A673 (cell line): ENCODE measurements around the gene MARS1. TPM values are rescaled to one million over a fixed set of nuclear protein-coding genes. Genes with fewer than 3 reads are reported as not detected.

Experiments
- BruUV-seq: library from RNA; stranded (reverse); fragments of 400-500 nt; replicated peaks from 2 replicates; lab custom pipeline; 2021; lab: Mats Ljungman, UMichigan
- CTCF ChIA-PET: fragments of 300-600 bp; sonication (Branson Sonifier 250); formaldehyde crosslinking; loops from one replicate; lab custom pipeline; 2022; ENCODE audit warnings: antibody characterized with exemption; lab: Charles Lee
- POLR2A ChIA-PET: fragments of 300-600 bp; sonication (Branson Sonifier 250); formaldehyde crosslinking; loops from one replicate; lab custom pipeline; 2022; ENCODE audit warnings: antibody characterized with exemption; ENCODE audit not compliant: low non-redundant PET; lab: Charles Lee
- DNase-seq: peaks from one replicate; pipeline ENCODE4 v3.0.0-alpha.2; 2015; ENCODE audit warnings: low spot score
- H3K27ac ChIP-seq: fragments of 200-600 bp; sonication (generic); 2 replicates; pipeline ENCODE4 v1.5.1; 2016; ENCODE audit warnings: mixed run types, low read depth, mild to moderate bottlenecking, mixed read lengths, antibody characterized with exemption, low read length; ENCODE audit not compliant: poor library complexity, severe bottlenecking
- H3K27me3 ChIP-seq: fragments of 200-600 bp; sonication (generic); replicated peaks from 2 replicates; pipeline ENCODE4 v1.6.1; 2017; ENCODE audit warnings: mixed run types, low read depth, mild to moderate bottlenecking, mixed read lengths, antibody characterized with exemption, low read length; ENCODE audit not compliant: insufficient read depth, poor library complexity
- H3K36me3 ChIP-seq: fragments of 200-600 bp; sonication (generic); 2 replicates; pipeline ENCODE4 v1.6.1; 2016; ENCODE audit warnings: mixed run types, mild to moderate bottlenecking, mixed read lengths, antibody characterized with exemption, low read length; ENCODE audit not compliant: insufficient read depth, poor library complexity, severe bottlenecking
- H3K4me1 ChIP-seq: fragments of 200-600 bp; sonication (generic); 2 replicates; pipeline ENCODE4 v1.6.1; 2017; ENCODE audit warnings: mixed run types, mild to moderate bottlenecking, mixed read lengths, antibody characterized with exemption, low read length; ENCODE audit not compliant: insufficient read depth, poor library complexity, severe bottlenecking
- H3K4me3 ChIP-seq: fragments of 200-600 bp; sonication (generic); 2 replicates; pipeline ENCODE4 v1.5.1; 2016; ENCODE audit warnings: low read depth, mixed run types, mild to moderate bottlenecking, mixed read lengths, low read length; ENCODE audit not compliant: poor library complexity, severe bottlenecking
- H3K9me3 ChIP-seq: fragments of 200-600 bp; sonication (generic); 2 replicates; pipeline ENCODE4 v1.6.1; 2016; ENCODE audit warnings: mixed run types, low read depth, mild to moderate bottlenecking, mixed read lengths, antibody characterized with exemption, low read length; ENCODE audit not compliant: poor library complexity, severe bottlenecking
- CTCF ChIP-seq: fragments of 300-800, 200-600 bp; sonication (generic); conservative IDR thresholded peaks from 2 replicates; pipeline ENCODE4 v1.5.1; 2017; ENCODE audit warnings: low read depth, mild to moderate bottlenecking, antibody characterized with exemption, low read length, moderate library complexity, mixed read lengths
- EZH2 ChIP-seq: fragments of 200-600 bp; sonication (generic); IDR thresholded peaks from 2 replicates; pipeline ENCODE4 v1.6.1; 2017; ENCODE audit warnings: borderline replicate concordance, low read depth, mild to moderate bottlenecking, mixed read lengths, antibody characterized with exemption, low read length; ENCODE audit not compliant: poor library complexity, severe bottlenecking
- intact Hi-C: fragments of 100-400 bp; cut with micrococcal nuclease; formaldehyde crosslinking; loops from one replicate; pipeline ENCODE4 v1.10.0; 2022; ENCODE audit not compliant: unreplicated experiment
- total RNA-seq: library from RNA; stranded (reverse); gene quantifications from 2 replicates; pipeline ENCODE4 v1.2.3, GENCODE V29; 2021

Gene MARS1
- total RNA-seq, 1 experiment from 2014 or later: 467 TPM

DNA sequence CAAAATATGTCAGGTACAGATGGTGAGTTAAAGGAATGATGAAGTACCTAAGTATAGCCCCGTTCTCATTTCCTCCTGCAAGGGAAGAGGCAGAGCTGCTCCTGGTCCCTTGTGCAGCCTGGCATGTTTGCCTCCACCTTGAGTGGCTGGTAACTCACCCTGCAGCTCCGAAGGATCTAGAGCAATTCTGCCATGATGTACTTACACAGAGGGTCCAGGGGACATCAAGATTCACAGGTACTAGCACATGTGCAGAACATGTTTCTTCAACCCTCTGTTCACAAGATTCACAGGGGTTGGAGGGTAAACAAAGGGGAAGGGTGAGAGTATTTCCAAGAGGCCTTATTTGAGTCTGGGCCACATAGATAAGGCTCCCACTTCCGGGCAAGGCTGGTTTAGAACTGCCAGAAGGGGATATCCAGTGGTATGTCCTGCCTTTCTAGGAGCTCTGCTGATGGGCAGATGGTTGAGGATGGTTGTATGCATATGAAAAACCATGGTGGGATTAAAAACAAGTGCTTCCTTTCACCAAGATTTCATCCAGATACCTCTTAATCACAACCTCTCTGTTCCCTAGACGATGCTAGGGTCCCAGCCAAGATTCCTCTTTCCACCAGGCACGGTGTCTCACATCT lies 51.4 kb downstream of the MARS1 start:
- no peaks in the 10 kb centered on the region for H3K9me3 ChIP-seq
- no peaks in the 10 kb centered on the region for H3K4me1 ChIP-seq
- peaks cover 21% of the 10 kb centered on the region for H3K36me3 ChIP-seq
- intact Hi-C loops: no loop called here
- H3K27me3 ChIP-seq: no peaks in the 10 kb centered on the region
- H3K27ac ChIP-seq: no peak overlapping the region
- CTCF ChIA-PET: no interaction called here
- BruUV-seq: no TSS peak
- H3K4me3 ChIP-seq: no peak overlapping the region
- DNase-seq: no peak
- POLR2A ChIA-PET: no interaction called here
- TF ChIP-seq EZH2 (no peak), CTCF (no peak)

GRCh38 chr12:57541001-57541400 lies 53.1 kb downstream of the MARS1 start:
- Histone ChIP-seq H3K36me3 (peaks cover 9% of the 10 kb centered on the region), H3K27me3 (no peaks in the 10 kb centered on the region), H3K9me3 (no peaks in the 10 kb centered on the region), H3K4me1 (peaks cover 10% of the 10 kb centered on the region), H3K27ac (no peak overlapping the region), H3K4me3 (no peak overlapping the region)
- ChIA-PET POLR2A (no interaction called here), CTCF (no interaction called here)
- TF ChIP-seq CTCF: no peak
- no peak for TF ChIP-seq EZH2
- intact Hi-C loops: no loop called here
- no peak for DNase-seq
- no TSS peak for BruUV-seq

- BruUV-seq: no TSS peak
- peaks cover 9% of the 10 kb centered on the region for H3K36me3 ChIP-seq
- H3K4me1 ChIP-seq: peaks cover 13% of the 10 kb centered on the region
- ChIA-PET POLR2A (no interaction called here), CTCF (no interaction called here)
- H3K9me3 ChIP-seq: no peaks in the 10 kb centered on the region
- H3K27ac ChIP-seq: no peak overlapping the region
- H3K27me3 ChIP-seq: no peaks in the 10 kb centered on the region
- intact Hi-C loops: no loop called here
- no peak for DNase-seq
- no peak overlapping the region for H3K4me3 ChIP-seq
- TF ChIP-seq CTCF (no peak), EZH2 (no peak)
These were observed 53.8 kb downstream of the MARS1 start for GRCh38 chr12:57541717-57542116.
